Type B pancreatic cell (in vitro differentiated cells): ENCODE measurements around the gene MRNIP. TPM values are rescaled to one million over a fixed set of nuclear protein-coding genes. Genes with fewer than 3 reads are reported as not detected.

ENCODE experiments used
- DNase-seq: peaks from one replicate; pipeline ENCODE4 v3.0.0; 2021; ENCODE audit warnings: mixed read lengths; ENCODE audit not compliant: unreplicated experiment; ENCODE audit errors: extremely low spot score
- H3K27ac Mint-ChIP-seq: 2 replicates; pipeline ENCODE4 v1.8.0; 2021; ENCODE audit warnings: mild to moderate bottlenecking, mixed read lengths
- H3K27me3 Mint-ChIP-seq: 2 replicates; pipeline ENCODE4 v1.8.0; 2021; ENCODE audit warnings: mixed read lengths
- H3K36me3 Mint-ChIP-seq: 2 replicates; pipeline ENCODE4 v1.8.0; 2021; ENCODE audit warnings: mixed read lengths
- H3K4me1 Mint-ChIP-seq: one replicate; pipeline ENCODE4 v1.8.0; 2021; ENCODE audit warnings: mixed read lengths; ENCODE audit not compliant: unreplicated experiment
- H3K4me3 Mint-ChIP-seq: 2 replicates; pipeline ENCODE4 v1.8.0; 2021; ENCODE audit warnings: mild to moderate bottlenecking, mixed read lengths
- H3K9me3 Mint-ChIP-seq: 2 replicates; pipeline ENCODE4 v1.8.0; 2021; ENCODE audit warnings: mixed read lengths
- CTCF ChIP-seq: fragments of 200-600 bp; sonication (generic); conservative IDR thresholded peaks from 2 replicates; pipeline ENCODE4 v1.5.0; 2021; ENCODE audit warnings: antibody characterized with exemption, mild to moderate bottlenecking
- total RNA-seq: library from RNA; stranded (reverse); gene quantifications from 2 replicates; pipeline ENCODE4 v1.2.1, GENCODE V29; 2021; ENCODE audit warnings: low replicate concordance

The MRNIP gene
- total RNA-seq, 1 donor from 2014 or later, result 47.6 TPM

GRCh38 chr5:179819296-179820126, 39.1 kb downstream of the MRNIP start:
- H3K9me3 Mint-ChIP-seq, result no peaks in the 10 kb centered on the region
- H3K4me1 Mint-ChIP-seq, result peaks cover 30% of the 10 kb centered on the region
- H3K4me3 Mint-ChIP-seq, result peak overlapping the region; percentile 83
- H3K36me3 Mint-ChIP-seq, result peaks cover 14% of the 10 kb centered on the region
- no peak for TF ChIP-seq CTCF
- peak overlapping the region; percentile 94 for H3K27ac Mint-ChIP-seq
- no peak for DNase-seq
- H3K27me3 Mint-ChIP-seq, result no peaks in the 10 kb centered on the region

GRCh38 chr5:179818746-179819295, 39.8 kb downstream of the MRNIP start:
- no peak for TF ChIP-seq CTCF
- no peaks in the 10 kb centered on the region for H3K27me3 Mint-ChIP-seq
- H3K36me3 Mint-ChIP-seq, result peaks cover 13% of the 10 kb centered on the region
- H3K27ac Mint-ChIP-seq, result peak overlapping the region; percentile 91
- peak overlapping the region; percentile 73 for H3K4me3 Mint-ChIP-seq
- H3K4me1 Mint-ChIP-seq, result peaks cover 29% of the 10 kb centered on the region
- no peaks in the 10 kb centered on the region for H3K9me3 Mint-ChIP-seq
- DNase-seq, result no peak

- Mint-ChIP-seq H3K4me1 (peaks cover 29% of the 10 kb centered on the region), H3K9me3 (no peaks in the 10 kb centered on the region), H3K4me3 (peak overlapping the region; percentile 85), H3K27ac (peak overlapping the region; percentile 91), H3K27me3 (no peaks in the 10 kb centered on the region), H3K36me3 (peaks cover 15% of the 10 kb centered on the region)
- TF ChIP-seq CTCF, result no peak
- DNase-seq, result no peak
Observed at GRCh38 chr5:179817890-179818745, 40.5 kb downstream of the MRNIP start.

GRCh38 chr5:179817470-179817840, 41.2 kb downstream of the MRNIP start:
- peak overlapping the region; percentile 49 for H3K4me3 Mint-ChIP-seq
- H3K4me1 Mint-ChIP-seq, result peaks cover 24% of the 10 kb centered on the region
- no peak for DNase-seq

More at GRCh38 chr5:179817470-179817840, 41.2 kb downstream of the MRNIP start:
- Mint-ChIP-seq H3K9me3 (no peaks in the 10 kb centered on the region), H3K27me3 (no peaks in the 10 kb centered on the region), H3K36me3 (peaks cover 14% of the 10 kb centered on the region), H3K27ac (peak overlapping the region; percentile 91)
- no peak for TF ChIP-seq CTCF
